Umbilical cord (tissue), 2 donors: ENCODE results near the gene TNS3. TPM values are rescaled to one million over a fixed set of nuclear protein-coding genes. Genes with fewer than 3 reads are reported as not detected.

Experiments
- DNase-seq: peaks from one replicate; pipeline ENCODE4 v3.0.0-alpha.2; 2015; ENCODE audit warnings: low spot score
- total RNA-seq: library from RNA; depleted of rRNA; stranded (reverse); fragments of >200 nt; gene quantifications from one replicate; pipeline ENCODE4 v1.2.3, GENCODE V29; 2014; ENCODE audit warnings: low replicate concordance; ENCODE audit not compliant: insufficient read depth

Gene TNS3
- total RNA-seq, 1 donor from 2014 or later = 73.9 TPM

DNA sequence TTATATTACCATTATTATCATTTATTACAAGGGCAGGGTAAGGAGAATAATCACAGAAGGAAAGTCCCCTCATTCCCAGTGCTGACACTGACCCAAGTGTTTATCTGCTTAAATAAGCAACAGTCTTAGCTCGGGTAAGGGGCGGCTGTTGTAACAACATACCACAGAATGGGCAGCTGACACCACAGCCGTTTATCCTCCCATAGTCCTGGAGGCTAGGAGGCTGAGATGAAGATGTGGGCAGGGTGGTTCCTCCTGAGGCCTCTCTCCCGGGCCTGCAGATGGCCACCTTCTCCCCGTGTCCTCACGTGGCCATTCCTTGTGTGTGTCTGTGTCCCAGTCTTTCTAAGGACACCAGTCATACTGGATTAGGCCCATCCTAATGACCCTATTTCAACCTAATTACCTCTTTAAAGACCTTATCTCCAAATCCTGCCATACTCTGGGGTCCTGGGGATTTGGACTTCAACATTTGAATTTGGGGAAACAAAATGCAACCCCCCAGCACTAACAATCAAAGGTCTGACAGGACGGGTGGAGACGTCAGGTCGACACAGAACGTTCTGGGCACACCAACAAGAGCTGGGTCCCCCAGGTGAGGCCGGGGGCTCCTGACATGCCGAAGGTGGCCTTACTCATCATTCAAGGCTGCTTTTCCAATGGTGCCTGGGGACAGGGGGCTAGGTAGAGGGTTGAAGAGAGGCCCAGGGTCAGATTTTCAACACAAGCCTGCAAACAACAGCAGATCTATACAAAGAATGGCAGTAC, 93.5 kb downstream of the TNS3 start:
- DNase-seq = no peak

DNA sequence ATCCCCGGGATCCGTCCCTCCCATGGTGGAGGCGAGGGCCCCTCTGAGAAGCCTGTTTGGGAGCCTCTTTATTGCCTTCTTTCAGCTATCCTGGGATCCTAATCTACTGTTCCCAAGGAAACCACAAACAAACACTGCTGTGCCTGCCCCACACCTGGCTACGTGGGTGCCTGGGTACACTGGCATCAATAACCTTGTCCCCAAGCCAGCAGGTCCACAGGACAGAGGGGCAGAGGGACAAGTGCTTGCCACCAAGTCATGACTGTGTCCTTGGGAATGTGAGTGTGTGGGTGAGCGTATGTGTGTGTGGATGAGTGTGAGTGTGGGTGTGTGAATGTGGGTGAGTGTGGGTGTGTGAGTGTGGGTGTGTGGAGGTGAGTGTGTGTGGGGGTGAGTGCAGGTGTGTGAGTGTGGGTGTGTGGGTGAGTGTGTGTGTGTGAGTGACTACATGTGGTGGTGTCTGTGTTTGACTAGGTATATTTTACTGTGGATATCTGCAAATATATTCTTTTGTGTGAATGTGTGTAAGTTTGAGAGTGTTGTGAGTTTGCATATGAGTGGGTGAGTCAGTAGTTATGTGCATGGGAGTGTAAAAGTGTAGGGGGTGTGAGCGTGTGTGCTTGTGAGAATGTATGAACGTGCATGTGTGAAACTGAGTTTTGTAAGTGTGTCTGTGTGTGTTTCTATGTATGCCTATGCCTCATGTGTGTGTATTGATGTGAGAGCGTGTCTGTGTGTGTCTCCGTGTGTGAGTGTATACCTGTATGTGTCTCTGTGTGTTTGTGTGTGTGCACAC, 96.1 kb downstream of the TNS3 start:
- no peak for DNase-seq

DNA sequence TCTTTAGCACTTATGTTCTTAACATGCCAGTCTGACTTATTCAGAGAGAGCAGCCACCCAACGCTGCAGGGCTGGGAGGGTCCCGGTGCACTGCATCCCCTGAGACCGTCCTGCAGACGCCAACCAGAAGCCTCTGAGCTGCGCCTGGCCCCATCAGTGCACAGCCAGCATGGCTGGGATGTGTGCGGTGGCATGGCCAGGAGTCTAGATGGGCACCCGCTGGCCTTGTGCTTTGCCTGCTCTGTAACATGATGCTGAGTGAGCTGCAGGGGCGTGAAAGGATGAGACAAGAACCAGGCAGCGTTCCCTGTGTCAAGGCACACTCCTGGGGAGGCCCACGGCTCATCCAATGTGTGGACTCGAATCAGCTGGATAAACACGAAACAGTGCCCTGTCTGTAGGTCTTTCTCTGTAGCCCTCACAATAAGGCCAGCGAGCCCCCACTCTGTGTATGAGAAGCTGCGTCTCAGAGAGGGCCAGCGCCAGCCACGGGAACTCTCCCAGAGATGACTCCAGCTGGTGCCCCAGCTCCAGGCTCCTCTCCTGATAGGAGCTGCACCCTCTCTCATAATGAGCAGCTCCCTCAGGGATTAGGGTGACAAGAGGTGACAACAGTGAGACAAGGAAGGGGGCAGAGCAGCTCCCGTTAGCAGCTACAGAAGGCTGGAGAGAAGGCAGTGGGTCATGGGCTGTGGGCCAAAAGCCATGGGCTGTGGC, 96.8 kb downstream of the TNS3 start:
- DNase-seq = peak; percentile 67

DNA sequence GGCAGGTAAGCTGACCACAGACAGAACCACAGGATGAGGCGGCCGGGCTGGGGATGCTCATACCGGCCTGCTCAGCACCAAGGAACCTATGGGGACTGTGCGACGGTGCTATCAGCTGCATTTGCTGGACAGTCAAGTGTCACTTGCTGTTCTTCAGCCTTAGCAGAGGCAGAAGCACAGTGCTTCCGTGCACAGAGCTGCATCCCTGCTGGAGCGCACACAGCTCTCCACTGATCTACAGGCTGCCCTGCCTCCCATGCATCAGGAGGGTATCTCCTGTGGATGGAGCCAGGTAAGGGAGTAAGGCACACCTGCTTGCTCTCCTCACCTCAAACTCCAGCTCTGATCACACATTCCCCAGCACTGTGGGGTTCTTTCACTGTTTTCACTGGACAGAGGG, 97.5 kb downstream of the TNS3 start:
- DNase-seq = no peak

GRCh38 chr7:47483604-47484273, 98.2 kb downstream of the TNS3 start:
- peak; percentile 78 for DNase-seq

- peak; percentile 78 for DNase-seq
These were observed 99.7 kb downstream of the TNS3 start for GRCh38 chr7:47482013-47482875.

DNA sequence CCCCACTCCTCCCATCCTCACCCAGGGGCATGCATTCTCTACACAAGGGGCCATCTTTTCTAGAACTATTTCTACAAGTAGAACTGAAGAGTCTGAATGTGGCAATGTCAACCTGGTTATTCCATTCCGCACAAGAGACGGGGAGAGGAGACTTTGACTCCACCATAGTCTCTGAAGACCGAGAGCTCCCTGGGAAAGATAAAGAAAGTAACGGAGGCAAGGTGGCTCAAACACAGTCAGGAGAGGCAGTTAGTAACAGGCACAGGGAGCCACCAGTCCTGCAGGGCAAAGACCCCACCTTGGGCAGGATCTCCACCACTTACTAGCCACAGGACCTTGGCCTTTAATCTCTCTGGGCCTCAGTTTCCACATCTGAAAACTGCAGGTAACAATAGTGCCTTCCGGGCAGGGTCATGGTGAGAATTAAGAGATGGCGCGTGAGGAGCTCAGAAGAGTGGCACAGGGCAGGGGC, 100.3 kb downstream of the TNS3 start:
- DNase-seq = no peak

GRCh38 chr7:47480576-47481538, 101.1 kb downstream of the TNS3 start:
- DNase-seq = no peak

- no peak for DNase-seq
These were observed 101.9 kb downstream of the TNS3 start for GRCh38 chr7:47479821-47480575.

- DNase-seq = no peak
These were observed 102.8 kb downstream of the TNS3 start for GRCh38 chr7:47478926-47479711.

DNA sequence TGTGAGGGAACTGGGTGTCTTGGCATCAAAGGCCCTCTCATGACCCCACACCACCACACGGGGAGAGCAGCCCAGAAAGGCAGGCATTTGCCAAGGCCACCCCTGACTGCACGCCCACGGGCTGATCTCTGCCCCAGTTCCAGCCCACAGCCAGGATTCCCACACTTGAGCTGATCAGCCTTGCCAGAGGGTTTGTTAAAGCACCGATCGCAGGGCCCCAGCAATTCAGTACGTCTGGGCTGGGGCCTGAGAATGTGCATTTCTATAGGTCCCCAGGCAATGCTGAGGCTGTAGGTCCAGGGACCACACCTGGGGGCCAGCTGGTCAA, 103.9 kb downstream of the TNS3 start:
- DNase-seq = no peak

DNA sequence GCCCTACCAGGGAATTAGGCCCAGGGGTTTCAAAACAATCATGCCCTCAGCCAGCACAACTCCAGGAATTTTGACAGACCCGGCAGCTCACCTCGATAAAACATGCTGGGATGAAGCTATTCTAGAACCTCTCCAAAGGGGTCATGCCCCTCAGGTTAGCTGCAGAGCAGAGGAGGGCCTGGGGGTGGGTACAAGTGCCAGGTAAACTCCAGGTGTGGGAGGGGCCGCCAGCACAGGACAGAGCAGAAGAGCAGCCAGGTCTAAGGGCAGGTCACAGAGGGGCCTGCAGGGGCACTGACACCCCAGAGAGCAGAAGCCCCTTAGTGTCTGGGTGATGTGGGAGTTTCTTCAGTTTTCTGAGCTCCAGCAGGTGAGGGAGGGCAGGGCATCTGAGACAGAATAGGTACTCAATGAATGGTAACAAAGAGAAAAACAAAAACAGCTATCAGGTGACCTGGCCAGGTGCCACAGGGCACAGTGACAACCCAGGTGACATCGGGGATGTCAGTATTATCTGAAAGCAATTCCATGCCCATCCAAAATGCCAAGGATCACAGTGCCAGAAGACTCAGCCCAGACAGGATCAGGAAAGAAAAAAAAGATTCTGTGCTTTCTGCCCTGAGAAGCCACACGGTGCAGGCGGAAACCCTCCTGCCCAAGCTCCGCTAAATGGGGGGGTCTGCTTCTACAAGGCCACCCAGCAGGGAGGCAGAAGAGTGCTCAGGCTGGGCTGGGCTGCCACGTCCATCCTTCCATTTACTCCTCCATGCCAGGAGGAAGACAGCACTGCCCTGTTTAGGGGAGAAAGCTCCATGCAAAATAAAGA, 104.5 kb downstream of the TNS3 start:
- no peak for DNase-seq

DNA sequence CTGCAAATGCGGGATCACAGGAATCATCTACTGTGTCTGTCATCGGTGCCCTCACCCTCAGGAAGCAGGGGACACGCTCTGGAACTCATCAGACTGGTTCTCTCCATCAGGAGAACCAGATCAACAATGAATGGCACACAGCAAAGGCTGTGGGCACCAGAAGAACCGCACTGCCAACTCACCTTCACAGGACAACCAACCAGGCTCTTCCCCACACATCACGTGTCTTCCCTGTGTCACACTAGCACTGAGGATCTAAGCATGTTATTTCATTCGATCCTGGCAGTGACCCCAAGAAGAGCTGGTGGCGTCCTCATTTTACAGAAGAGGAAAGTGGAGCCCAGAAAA, 106.1 kb downstream of the TNS3 start:
- no peak for DNase-seq

DNA sequence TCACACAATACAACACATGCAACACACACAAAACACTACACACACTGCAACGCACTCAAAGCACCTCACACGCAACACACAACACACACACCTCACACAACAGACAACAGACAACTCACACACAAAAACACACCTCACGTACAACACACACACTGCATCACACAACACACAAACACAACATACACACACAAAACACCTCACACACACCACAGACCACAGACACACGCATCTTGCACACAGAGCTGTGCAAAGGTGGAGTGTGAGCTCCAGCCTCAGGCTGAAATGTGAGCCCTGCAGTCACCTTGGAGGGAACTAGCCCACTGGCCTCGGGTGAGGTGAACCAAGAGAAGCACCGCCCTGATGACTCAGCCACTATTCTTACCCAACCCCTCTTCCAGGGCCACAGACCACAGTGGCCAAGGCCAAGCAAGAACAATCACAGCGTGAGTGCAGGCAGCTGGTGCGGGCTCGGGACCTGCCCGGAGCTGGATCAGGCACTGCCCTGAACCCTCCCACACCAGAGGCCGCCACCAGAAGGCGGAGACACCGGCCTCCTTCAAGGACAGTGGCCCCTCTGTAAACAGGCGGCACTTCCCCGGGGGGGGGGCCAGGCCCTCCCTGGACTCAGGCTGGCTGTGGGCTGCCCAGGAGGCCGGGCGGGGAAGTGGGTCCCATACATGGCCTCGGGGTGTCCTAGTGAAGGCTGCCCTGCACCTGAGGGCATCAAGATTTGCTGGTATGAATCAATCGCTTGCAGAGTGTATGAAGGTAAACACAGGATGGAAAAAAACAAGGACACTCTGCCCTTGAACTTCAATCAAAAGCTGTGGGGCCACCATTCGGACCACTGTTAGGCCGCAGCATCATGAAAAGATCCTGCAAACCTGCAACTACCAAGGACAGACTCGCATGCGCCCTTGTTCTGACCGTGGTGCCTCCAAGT, 106.7 kb downstream of the TNS3 start:
- peak; percentile 57 for DNase-seq

GRCh38 chr7:47474211-47474936, 107.5 kb downstream of the TNS3 start:
- no peak for DNase-seq
